Adrenal gland (tissue), 12 donors: ENCODE data around the gene FTSJ3. TPM values are rescaled to one million over a fixed set of nuclear protein-coding genes. Genes with fewer than 3 reads are reported as not detected.
"Not testable (repeated sequence)": the region's sequence is repeated elsewhere in the genome, so short reads cannot be mapped to it uniquely, and the experiment has no call there.

ENCODE experiments used
- DNase-seq, 7 donors: peaks; one replicate each; pipeline ENCODE4 v3.0.0-alpha.2; 2019 to 2020
- H3K27ac ChIP-seq, 5 donors: fragments of 200-600 bp; sonication (generic) in 4 of 5; 1 replicate in 3 of 5; 2 replicates in 2 of 5; pipeline versions ENCODE4 v1.5.1 to v1.8.0; 2016 to 2020; ENCODE audit warnings: mild to moderate bottlenecking in 1 of 5
- H3K27me3 ChIP-seq: fragments of 200-600 bp; 2 replicates; pipeline ENCODE4 v1.8.0; 2021
- H3K36me3 ChIP-seq, 2 donors: fragments of 200-600 bp; replicated peaks in 1 of 2; 1 replicate in 1 of 2; 2 replicates in 1 of 2; pipeline versions ENCODE4 v1.5.1 to v1.8.0; 2018 to 2022
- H3K4me1 ChIP-seq, 2 donors: fragments of 200-600 bp; replicated peaks in 1 of 2; 1 replicate in 1 of 2; 2 replicates in 1 of 2; pipeline versions ENCODE4 v1.5.1 to v1.8.0; 2018 to 2021
- H3K4me3 ChIP-seq, 4 donors: fragments of 200-600 bp; sonication (generic) in 3 of 4; one replicate each; pipeline ENCODE4 v1.5.1; 2016 to 2018
- H3K9me3 ChIP-seq, 3 donors: fragments of 200-600 bp; sonication (generic) in 1 of 3; replicated peaks in 1 of 3; 1 replicate in 2 of 3; 2 replicates in 1 of 3; pipeline versions ENCODE4 v1.5.1 to v1.8.0; 2016 to 2021
- CTCF ChIP-seq, 6 experiments: fragments of 450-650 bp in 4 of 6; fragments of 200-600 bp in 2 of 6; sonication (generic) in 1 of 6; IDR thresholded peaks; 1 replicate in 5 of 6; 2 replicates in 1 of 6; pipeline versions ENCODE4 v1.5.1 to v1.8.0; 2016 to 2021; ENCODE audit warnings: antibody characterized with exemption in 6 of 6, mild to moderate bottlenecking in 2 of 6, moderate library complexity in 1 of 6
- POLR2A ChIP-seq, 2 donors: fragments of 450-650 bp; IDR thresholded peaks; one replicate each; pipeline ENCODE4 v1.6.1; 2017; ENCODE audit warnings: antibody characterized with exemption in 2 of 2, mild to moderate bottlenecking in 2 of 2, moderate library complexity in 1 of 2
- WGBS, 4 donors: extraction: QIAGEN DNeasy Blood & Tissue Kit in 2 of 4; methylation state at CpG; one replicate each; pipeline versions ENCODE4 v1.1.5 to v1.1.7; 2013 to 2017; 5-methylcytosine and 5-hydroxymethylcytosine counted together
- intact Hi-C, 2 donors: fragments of 100-400 bp; cut with DNase I; formaldehyde crosslinking; loops; one replicate each; pipeline versions ENCODE4 v1.14.1 to v1.15.0; 2022 to 2023
- polyA plus RNA-seq, 3 donors: library from polyadenylated mRNA; stranded (reverse); fragments of 200-250 nt in 2 of 3; fragments of 350-450 nt in 1 of 3; fragmentation: Illumina TruSeq in 1 of 3; extraction: RNeasy Lipid Tissue Mini Kit (QIAGEN cat#74804) in 1 of 3; gene quantifications; one replicate each; pipeline ENCODE4 v1.2.3, GENCODE V29; 2013 to 2014
- total RNA-seq, 9 donors: library from RNA; depleted of rRNA in 4 of 9; stranded (reverse); fragments of >200 nt in 4 of 9; fragments of 120-200 nt in 1 of 9; fragmentation: NEBNext Ultra II Directional in 1 of 9; extraction: Animal tissue kit (Norgen Biotek cat#: 25700) in 1 of 9; gene quantifications; one replicate each; pipeline versions ENCODE4 v1.1.0 to v1.2.4, GENCODE V29; 2013 to 2023
- donor health status: healthy with polysubstance abuse.
- donor health status: Bipolar disorder and iron deficiency.
- donor health status: DM: yes; HTN: yes; CAD: no.
- donor health status: DM: no; HTN: no; CAD: no.
- donor health status: DM: no; HTN: no; CAD: no.
- donor health status: DM: yes; HTN: yes; CAD: no.

FTSJ3 gene
- total and polyA plus RNA-seq, 12 donors = 19.4 to 56.1 (median 43.2) TPM

DNA sequence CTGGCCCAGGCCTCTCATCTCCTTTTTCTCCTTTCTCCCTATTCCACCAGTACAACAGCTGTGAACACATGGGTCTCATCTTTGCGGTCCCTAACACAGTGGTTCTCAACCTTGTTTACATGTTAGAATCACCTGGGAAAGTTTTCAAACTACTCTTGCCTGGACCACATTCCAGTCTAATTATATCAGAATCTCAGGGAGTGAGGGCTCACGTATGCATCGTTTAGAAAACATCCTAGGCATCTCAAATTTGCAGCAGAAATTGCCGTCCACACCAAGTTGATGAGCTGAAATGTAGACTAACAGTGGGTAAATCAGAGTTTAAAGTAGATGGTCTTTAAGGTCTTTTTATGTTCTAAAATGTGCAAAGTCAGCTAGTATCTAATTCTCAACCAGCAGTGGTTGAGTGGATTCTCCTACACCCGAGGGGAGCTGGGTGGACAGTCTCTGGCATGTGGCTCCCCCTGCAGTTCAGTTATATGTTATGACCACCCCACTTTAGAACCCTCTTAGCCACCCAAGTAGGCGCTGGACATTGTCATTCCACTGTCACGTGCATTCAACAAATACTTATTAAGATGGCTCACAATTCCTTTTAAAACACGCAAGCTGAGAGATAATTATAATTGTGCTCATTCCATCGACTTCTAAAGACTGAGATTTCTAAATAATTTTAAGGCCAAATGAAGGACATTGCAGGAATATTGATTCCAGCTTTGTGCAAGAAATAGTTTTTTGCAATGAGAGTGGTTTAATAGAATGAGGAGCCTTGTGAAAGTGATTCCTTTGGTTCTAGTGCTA, 42.2 kb upstream of the FTSJ3 start:
- 70 to 81% (median 76%) methylated on average over 9 of the region's 9 CpGs for WGBS, 4 donors
- H3K27me3 ChIP-seq, H3K27ac ChIP-seq, DNase-seq, H3K4me1 ChIP-seq, intact Hi-C loops, H3K36me3 ChIP-seq, H3K9me3 ChIP-seq, H3K4me3 ChIP-seq: not testable (repeated sequence)

GRCh38 chr17:63866625-63867024, 39.2 kb upstream of the FTSJ3 start:
- intact Hi-C loops, H3K9me3 ChIP-seq, H3K4me1 ChIP-seq, H3K27ac ChIP-seq, DNase-seq, H3K27me3 ChIP-seq, H3K36me3 ChIP-seq, H3K4me3 ChIP-seq: not testable (repeated sequence)
- 58 to 79% (median 73%) methylated on average over 2 to 7 of the region's 7 CpGs for WGBS, 4 donors

- TF ChIP-seq POLR2A (IDR thresholded peaks at IDR 0.05) = no peak
- TF ChIP-seq CTCF (IDR thresholded peaks at IDR 0.05) = no peak
- 64 to 85% (median 75%) methylated on average over 2 to 3 of the region's 3 CpGs for WGBS, 4 donors
- intact Hi-C loops = no loop called here
- no peak overlapping the region for H3K27ac ChIP-seq
- no peaks in the 10 kb centered on the region for H3K27me3 ChIP-seq
- H3K9me3 ChIP-seq = no peaks in the 10 kb centered on the region
- no peaks in the 10 kb centered on the region for H3K36me3 ChIP-seq
- H3K4me3 ChIP-seq = no peak overlapping the region
- H3K4me1 ChIP-seq = no peaks in the 10 kb centered on the region
- DNase-seq = no peak
Measured at GRCh38 chr17:63859257-63859656, 31.8 kb upstream of the FTSJ3 start.

GRCh38 chr17:63856425-63856824, 29.0 kb upstream of the FTSJ3 start:
- H3K36me3 ChIP-seq, H3K4me1 ChIP-seq, H3K4me3 ChIP-seq, H3K27ac ChIP-seq, H3K27me3 ChIP-seq, intact Hi-C loops, DNase-seq, H3K9me3 ChIP-seq: not testable (repeated sequence)
- WGBS, 4 donors = 83 to 95% (median 91%) methylated on average over 8 of the region's 8 CpGs

GRCh38 chr17:63855185-63855584, 27.7 kb upstream of the FTSJ3 start:
- Histone ChIP-seq H3K36me3 (no peaks in the 10 kb centered on the region), H3K27me3 (no peaks in the 10 kb centered on the region), H3K4me3 (no peak overlapping the region), H3K9me3 (no peaks in the 10 kb centered on the region), H3K27ac (no peak overlapping the region), H3K4me1 (no peaks in the 10 kb centered on the region)
- WGBS, 4 donors = 85 to 93% (median 92%) methylated on average over 8 of the region's 8 CpGs
- intact Hi-C loops = no loop called here
- no peak for TF ChIP-seq CTCF (IDR thresholded peaks at IDR 0.05)
- no peak for TF ChIP-seq POLR2A (IDR thresholded peaks at IDR 0.05)
- DNase-seq = no peak

DNA sequence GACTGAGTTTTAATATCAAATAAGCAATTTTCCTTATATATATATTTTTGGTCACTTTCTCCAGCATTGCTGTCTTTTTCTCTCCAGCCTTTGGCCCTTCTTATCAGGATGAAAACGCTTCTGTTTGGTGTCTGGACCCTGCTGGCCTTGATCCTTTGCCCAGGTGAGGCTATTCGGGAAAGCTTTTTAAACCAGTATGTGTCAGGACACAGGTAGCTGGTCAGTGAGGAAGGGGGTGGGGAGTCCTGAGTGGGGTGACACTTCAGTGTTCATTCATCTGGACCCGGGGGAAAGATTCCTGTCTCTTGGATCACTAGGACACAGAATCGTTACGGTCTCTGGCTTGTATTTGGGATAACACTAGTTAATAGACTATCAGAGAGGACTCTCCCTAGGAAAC, 27.2 kb upstream of the FTSJ3 start:
- no peaks in the 10 kb centered on the region for H3K36me3 ChIP-seq
- 75 to 81% (median 77%) methylated on average over 5 of the region's 5 CpGs for WGBS, 4 donors
- H3K27ac ChIP-seq = no peak overlapping the region
- TF ChIP-seq CTCF (IDR thresholded peaks at IDR 0.05) (no peak), POLR2A (IDR thresholded peaks at IDR 0.05) (no peak)
- no peak for DNase-seq
- intact Hi-C loops = no loop called here
- no peaks in the 10 kb centered on the region for H3K4me1 ChIP-seq
- no peak overlapping the region for H3K4me3 ChIP-seq
- H3K27me3 ChIP-seq = no peaks in the 10 kb centered on the region
- H3K9me3 ChIP-seq = no peaks in the 10 kb centered on the region
